HG03066 (cell line): ENCODE results near the gene HSPA1L.
A peak's percentile ranks its signal among the peaks of the same experiment; 100 is the strongest.
"Not testable (repeated sequence)": the region's sequence is repeated elsewhere in the genome, so short reads cannot be mapped to it uniquely, and the experiment has no call there.

ENCODE experiments used
- ATAC-seq: cut with Tn5 transposase; IDR thresholded peaks from one replicate; pipeline ENCODE4 v1.9.1; 2021; ENCODE audit warnings: low read depth; ENCODE audit not compliant: unreplicated experiment

Gene HSPA1L

DNA sequence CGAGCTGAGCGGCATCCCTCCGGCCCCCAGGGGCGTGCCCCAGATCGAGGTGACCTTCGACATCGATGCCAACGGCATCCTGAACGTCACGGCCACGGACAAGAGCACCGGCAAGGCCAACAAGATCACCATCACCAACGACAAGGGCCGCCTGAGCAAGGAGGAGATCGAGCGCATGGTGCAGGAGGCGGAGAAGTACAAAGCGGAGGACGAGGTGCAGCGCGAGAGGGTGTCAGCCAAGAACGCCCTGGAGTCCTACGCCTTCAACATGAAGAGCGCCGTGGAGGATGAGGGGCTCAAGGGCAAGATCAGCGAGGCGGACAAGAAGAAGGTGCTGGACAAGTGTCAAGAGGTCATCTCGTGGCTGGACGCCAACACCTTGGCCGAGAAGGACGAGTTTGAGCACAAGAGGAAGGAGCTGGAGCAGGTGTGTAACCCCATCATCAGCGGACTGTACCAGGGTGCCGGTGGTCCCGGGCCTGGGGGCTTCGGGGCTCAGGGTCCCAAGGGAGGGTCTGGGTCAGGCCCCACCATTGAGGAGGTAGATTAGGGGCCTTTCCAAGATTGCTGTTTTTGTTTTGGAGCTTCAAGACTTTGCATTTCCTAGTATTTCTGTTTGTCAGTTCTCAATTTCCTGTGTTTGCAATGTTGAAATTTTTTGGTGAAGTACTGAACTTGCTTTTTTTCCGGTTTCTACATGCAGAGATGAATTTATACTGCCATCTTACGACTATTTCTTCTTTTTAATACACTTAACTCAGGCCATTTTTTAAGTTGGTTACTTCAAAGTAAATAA is 2.2 kb upstream of the HSPA1L start:
- not testable (repeated sequence) for ATAC-seq

DNA sequence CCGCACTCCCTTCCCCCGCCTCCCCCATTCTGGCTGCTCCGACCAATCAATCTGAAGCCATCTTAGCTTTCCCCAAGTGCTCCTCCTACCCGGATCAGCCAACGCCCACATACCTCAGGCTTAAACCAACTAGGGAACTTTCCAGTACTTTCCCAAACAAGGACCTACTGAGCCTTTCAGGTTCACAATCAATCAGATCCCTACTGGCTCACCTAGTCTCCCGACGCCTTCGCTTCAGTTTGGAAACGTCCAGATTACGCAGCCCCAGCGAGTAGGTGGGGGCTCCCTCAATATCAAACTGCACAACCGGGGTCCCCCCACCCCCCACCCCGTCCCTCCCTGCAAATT is 432 bp downstream of the HSPA1L start:
- no peak for ATAC-seq

DNA sequence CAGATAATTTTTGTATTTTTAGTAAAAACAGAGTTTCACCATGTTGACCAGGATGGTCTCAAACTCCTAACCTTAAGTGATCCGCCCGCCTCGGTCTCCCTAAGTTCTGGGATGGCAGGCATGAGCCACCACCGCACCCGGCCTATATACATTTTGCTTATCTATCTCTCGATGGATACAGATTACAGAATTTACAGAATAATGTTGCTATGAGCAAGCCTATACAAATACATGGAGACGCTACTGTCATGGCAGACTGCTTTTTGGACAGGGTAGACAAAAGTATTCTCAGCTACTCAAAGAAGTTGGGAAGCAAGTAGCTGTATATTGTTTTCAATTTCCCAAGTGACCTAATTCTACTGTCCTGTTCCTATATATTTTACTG is 1.6 kb downstream of the HSPA1L start:
- ATAC-seq, result no peak

DNA sequence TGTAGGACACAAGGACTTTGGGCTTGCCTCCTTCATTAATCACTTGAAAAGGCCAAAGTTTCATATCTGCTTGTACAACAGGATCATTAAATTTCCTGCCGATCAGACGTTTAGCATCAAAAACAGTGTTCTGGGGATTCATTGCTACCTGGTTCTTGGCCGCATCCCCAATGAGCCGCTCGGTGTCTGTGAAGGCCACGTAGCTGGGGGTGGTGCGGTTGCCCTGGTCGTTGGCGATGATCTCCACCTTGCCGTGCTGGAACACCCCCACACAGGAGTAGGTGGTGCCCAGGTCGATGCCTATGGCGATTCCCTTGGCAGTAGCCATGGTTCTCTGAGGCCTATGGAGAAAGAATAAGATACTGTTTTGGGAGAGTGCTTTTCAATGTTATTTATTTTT is 3.4 kb downstream of the HSPA1L start:
- no peak for ATAC-seq

DNA sequence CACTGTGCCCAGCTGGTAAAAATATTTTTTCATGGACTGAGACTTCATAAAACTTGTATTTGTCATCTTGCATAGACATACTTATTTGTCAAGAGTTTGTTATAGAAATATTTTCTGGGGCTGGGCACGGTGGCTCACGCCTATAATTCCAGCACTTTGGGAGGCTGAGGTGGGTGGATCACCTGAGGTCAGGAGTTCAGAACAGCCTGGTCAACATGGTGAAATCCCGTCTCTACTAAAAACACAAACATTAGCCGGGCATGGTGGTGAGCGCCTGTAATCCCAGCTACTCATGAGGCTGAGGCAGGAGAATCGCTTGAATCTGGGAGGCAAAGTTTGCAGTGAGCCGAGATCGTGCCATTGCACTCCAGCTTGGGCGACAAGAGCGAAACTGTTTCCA is 6.5 kb downstream of the HSPA1L start:
- not testable (repeated sequence) for ATAC-seq

DNA sequence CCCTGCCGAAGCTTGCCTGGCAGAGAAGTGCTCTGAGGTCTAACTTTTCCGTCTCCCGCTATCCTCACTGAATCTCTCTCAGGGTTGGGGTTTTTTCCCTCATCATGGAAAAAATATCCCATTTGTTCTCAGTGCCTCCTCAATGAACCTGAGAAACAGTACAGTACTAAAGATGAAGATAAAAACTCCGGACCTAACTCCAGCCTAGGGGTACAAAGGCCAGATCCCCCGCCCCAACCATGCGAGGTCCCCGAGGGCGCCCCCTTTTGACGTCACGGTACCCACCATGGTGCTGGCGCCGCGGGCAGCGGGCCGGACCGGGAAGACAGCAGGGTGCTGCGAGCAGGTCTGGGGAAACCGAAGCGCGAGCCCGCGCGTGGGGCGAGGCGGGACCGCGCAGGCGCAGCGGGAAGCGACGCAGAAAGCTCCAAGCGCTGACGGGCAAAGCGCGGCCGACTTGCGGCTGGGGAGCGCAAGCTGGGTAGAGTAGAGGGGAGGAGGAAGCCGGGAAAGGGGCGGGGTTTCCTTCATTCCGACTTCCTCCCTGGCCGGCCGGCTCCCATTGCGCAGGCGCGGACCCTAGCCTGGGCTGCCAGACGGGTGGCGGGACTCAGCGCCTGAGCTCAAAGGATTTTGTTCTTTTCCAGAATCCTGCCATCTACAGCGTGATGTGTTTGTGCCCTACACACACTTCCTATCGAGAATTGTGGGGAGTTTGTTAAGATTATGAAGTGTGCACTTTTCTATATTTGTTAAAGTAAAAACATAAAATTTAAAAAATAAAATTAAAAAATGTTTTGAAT is 8.4 kb downstream of the HSPA1L start, which contains the start of gene LSM2:
LSM2 (minus strand) TSS at position 497 of the 803 bp plus-strand sequence; CDS start at position 288, 209 bp downstream.
- ATAC-seq, result peak; percentile 84

DNA sequence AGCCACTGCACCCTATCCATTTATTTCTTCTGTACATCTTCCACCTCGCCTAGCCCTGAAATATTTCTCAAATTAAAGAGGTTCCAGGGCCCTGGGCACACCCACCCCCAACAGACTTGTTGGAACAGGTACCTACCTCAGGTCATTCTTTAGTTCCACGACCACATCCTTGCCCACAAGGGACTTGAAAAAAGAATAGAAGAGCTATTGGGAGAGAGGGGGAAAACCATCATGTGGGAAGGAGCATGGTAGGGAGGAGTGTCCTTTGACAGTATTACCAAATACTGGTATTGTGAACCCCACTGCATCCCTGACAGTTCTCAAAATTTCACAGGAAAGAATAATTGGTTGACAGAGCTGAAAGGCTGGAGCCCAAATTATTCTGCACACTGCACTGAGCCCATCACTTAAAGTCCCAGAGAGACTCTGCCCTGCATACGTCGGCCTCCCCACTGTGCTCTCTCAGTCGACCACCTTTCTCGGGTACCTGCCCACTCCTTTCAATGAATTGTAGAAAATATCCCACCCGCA is 9.1 kb downstream of the HSPA1L start:
- ATAC-seq, result no peak

DNA sequence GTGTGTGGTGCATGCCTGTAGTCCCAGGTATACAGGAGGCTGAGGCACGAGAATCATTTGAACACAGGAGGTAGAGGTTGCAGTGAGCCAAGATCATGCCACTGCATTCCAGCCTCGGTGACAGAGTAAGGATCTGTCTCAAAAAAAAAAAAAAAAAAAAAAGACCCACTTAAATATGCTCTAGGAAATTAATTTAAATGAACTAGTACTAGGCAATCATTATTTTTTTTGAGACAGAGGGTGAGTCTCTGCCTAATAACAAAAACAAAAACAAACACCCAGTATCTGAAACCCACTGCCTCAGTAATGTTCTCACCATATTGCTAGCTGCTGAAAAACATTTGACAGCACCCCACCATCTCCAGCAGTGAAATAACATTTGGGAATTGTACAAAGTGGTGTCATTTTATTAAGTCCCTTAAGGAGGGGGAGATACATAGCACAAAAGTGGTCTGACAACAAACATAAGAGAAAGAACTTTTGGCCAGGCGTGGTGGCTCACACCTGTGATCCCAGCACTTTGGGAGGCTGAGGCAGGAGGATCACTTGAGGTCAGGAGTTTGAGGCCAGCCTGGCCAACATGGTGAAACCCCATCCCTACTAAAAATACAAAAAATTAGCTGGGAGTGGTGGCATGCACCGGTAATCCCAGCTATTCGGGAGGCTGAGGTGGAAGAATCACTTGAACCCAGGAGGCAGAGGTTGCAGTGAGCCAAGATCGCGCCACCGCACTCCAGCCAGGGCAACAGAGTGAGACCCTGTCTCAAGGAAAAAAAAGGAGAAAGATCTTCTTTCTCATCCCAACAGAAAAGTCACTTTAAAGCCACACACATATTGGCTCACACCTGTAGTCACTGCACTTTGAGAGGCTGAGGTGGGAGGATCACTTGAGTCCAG is 13.8 kb downstream of the HSPA1L start:
- not testable (repeated sequence) for ATAC-seq

DNA sequence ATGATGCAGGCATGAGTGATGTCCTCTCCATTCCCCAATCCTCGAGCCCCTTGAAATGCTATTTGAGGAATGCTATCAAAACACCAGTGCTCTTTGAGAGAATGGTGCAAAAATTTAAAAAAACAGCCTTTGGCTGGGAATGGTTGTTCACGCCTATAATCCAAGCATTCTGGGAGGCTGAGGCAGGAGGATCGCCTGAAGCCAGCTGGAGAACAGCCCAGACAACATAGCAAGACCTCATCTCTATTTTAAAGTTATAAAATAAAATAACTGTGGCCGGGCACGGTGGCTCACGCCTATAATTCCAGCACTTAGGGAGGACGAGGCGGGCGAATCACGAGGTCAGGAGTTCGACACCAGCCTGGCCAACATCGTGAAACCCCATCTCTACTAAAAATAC is 15.3 kb downstream of the HSPA1L start:
- ATAC-seq, result no peak

DNA sequence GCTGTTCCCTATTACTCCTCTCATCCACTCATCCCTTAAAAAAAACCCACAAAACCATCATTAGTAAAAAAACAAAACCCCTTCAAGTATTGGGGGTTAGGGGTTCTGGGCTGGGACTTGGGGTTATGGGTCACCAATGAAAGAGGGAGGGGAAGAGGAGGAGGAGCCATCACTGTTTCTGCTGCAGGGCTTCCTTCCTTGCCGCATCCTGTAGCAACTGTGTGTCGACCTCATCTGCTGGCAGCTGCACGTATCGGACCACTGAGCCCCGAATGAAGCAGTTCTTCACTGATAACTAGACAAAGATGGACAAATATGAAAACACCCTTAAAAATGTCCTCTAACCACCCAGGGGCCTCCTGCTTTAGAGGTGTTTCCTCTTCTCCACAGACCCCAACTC is 17.5 kb downstream of the HSPA1L start:
- ATAC-seq, result no peak

DNA sequence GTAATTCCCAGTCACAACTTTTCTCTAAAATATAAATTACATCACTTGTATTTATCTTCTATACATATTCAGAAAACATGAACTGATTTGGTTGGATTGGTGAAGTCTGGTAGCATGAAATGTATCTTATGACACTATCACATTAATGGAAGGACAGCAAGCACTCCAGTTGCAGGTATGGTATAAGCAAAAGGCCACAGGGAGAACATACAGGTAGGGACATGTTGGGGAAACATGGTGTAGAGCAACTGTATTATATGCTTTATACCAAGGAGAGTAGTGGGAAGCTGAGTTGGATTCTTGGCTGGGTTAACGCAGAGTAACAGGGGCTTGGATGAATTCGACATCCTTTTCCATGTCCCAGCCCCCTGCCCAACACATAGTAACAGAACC is 18.1 kb downstream of the HSPA1L start:
- ATAC-seq, result no peak

DNA sequence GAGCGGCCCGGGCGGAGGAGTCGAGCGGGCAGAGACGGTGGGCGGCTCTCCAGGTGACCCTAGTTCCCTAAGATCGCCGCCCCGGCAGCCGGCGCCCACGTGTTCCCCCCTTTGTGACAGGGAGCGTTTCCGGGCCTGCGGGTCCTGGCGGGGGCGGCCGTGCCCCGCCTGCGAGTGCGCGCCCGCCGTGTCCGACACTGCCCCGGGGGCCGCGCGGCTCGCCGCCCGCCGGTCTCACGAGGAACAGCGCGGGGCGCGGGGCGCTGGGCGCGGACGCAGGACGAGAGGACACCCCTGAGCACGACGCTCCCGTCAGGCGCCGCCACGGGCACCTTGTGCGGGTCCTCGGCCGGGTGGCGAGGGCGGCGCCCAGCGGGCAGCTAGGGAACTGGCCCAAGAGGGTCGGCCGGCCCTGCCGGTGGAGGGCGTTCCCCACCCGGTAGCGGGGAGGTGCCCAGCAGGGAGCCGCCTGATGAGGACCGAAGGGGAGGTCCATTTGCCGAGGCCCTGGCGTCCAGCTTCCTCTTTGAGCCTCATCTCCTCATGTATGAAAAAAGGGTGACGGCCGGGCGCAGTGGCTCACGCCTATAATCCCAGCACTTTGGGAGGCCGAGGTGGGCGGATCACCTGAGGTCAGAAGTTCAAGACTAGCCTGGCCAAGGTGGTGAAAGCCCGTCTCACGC is 19.3 kb downstream of the HSPA1L start, which contains the start of gene VARS1:
VARS1 (minus strand) TSS at position 137 of the 683 bp plus-strand sequence. CDS start 535 bp downstream, outside the sequence.
- ATAC-seq, result peak; percentile 71

DNA sequence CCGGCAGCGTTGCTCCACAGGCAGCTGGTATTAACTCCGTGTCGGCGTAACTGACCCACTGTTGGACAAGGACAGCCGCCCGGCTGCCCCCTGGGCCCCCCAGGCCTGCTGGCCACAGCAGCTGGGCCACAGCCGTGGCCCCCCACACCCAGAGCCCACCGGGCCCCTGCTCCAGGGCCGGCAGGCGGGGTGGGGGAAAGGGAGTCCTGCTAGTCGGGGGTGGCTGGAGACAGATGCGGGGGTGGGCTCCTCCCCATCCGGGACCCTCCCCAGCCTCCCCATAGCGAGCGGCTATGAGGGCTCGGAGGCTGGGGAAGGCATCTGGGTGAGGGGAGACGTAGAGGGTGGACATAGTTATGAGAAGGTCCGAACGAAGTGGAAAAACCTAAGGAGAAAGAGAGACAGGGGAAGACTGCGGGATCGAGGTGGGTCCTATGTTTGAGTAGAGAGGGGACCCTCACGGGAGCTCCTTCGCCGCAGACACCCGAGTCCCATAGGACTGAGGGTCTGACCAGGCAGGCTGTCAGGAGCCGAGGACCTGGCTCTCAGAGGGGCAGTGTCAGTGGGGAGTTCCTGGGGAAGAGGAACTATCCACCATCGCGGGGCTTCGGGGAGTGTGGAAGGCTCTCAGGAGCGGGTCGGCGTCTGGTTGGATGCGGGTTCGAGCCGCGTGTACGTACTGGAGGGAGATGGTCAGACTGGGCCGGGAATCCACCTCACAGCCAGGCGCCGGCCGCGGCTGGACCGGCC is 20.0 kb downstream of the HSPA1L start:
- ATAC-seq, result no peak

DNA sequence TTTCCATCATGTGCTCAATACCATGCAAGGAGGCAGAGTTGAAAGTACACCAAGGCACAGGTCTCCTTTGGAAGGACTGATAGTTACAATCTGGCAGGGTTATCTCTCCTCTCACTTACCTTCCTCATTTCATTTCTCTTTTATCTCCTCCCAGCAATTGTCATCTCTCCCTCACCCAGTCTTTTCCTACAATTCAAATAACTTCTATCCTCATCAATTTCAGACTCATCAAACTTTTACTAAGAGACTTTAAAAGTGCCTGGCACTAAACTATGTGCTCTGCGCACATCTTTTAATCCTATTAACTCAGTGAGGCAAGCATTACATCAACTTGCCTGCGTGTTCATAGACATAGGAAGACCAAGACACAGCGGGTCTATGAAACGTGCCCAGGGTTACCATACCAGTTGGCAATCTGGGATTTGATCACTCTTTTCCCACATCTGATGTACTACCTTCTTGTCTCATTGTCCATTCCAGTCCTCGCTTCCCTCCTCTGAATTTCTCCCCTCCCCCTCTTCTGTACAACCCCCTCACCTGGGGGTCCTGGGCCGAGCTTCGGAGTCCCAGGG is 20.7 kb downstream of the HSPA1L start:
- no peak for ATAC-seq

DNA sequence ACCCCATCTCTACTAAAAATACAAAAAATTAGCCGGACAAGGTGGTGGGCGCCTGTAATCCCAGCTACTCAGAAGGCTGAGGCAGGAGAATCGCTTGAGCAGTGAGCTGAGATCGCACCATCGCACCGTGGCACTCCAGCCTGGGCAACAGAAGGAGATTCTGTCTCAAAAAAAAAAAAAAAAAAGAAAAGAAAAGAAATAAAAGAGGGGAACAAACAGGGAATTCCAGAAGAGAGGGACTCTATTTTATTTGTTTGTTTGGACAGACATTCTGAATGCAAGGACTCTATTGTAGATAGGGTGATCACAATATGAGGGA is 21.2 kb downstream of the HSPA1L start:
- ATAC-seq, result not testable (repeated sequence)

DNA sequence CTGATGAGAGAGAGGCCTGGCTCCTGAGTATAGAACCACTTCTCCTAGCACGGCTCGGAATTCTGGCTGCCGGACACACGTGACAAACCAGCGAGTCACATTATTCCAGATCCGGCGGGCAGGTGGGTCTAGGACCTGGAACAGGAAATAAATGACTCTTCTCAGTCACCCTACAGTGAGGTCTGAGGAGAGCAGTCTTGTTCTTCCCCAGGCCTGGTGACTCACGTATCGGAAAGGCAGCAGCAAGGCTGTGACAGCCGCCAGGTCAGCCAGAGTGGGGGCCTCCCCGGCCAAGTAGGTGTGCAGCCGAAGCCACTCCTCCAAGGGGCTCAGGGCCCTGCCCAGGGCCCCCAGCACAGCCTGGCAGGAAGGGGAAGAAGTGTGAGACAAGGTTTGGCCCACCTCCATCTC is 22.3 kb downstream of the HSPA1L start:
- no peak for ATAC-seq

DNA sequence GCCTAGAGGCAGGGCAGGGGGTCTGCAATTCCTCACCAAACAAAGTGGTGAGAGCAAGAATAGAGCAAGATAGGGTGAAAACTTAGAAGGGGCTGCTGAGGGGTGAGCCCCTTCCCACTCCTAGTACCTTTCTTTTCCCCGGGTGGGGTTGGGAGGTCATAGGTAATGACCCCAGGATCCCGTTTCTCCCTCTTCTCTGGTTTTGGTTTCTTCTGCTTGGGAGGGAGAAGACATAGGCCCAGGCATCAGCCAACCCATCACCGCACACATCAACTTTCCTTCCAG is 23.1 kb downstream of the HSPA1L start:
- no peak for ATAC-seq

DNA sequence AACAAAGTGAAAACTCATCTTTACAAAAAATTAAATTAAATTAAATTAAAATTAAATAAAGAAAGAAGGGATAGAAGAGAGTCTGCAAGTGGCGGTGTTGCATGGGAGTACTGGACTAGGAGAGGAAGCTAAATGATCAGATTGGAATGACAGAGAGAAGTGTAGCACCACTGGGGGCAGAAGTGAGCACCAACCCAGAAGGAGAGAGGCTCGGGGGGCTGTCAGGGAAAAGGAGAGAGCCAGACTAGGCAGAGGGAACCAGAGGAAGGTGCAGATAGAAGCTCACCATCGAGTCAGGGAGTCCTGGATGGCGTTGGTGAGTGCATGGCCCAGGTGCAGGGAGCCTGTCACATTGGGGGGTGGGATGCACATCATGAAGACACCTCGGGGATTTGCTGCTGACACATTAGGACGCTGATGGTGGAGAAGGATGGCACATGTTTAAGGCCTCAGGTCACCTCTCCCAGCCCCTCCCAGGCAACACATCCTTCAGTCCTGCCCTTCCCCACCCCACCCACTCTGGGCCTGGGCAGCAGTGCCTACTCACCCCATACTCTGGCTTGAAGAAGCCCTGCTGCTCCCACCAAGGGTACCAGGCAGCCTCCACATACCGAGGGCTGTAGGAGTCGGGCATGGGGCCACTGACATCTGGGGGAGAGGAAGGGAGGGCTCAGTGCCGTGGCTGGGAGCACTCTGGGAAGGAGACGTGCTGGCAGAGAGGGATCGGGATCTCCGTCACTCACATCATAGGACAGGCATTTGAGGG is 23.6 kb downstream of the HSPA1L start:
- ATAC-seq, result no peak

DNA sequence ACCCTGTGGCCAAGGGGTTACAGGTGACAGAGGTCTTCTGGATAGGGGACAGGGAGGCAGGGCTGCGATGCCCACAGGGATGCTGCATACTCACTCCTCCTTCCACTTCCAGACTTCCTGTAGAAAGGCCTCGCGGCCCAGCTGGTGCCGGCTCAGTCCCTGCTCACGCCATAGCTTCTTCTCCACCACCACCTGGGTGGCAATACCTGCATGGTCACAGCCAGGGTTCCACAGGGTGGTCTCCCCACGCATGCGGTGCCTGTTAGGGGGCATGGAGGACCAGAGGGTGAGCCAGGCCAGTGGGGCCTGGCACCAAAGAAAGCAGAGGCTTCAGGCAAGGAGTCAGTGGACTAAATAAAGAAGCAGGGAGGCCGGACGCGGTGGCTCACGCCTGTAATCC is 29.6 kb downstream of the HSPA1L start:
- no peak for ATAC-seq
